ENCODE measurements around the gene C2orf76.
"Not testable (repeated sequence)": the region's sequence is repeated elsewhere in the genome, so short reads cannot be mapped to it uniquely, and the experiment has no call there.

C2orf76 gene

GRCh38 chr2:119279666-119280065 lies 87.0 kb downstream of the C2orf76 start (continued):
- TF ChIP-seq CREB5 (CRISPR knock-in tag; IDR thresholded peaks at IDR 0.05; ENCODE audit: low read depth), result no peak
- no peak for TF ChIP-seq ZNF70 (CRISPR knock-in tag; IDR thresholded peaks at IDR 0.05)
- no peak for TF ChIP-seq ZNF8 (CRISPR knock-in tag; IDR thresholded peaks at IDR 0.05)
- TF ChIP-seq ZFP3 (CRISPR knock-in tag; IDR thresholded peaks at IDR 0.05), result no peak

- ATAC-seq, result no peak
- TF ChIP-seq ZNF565 (CRISPR knock-in tag; conservative IDR thresholded peaks at IDR 0.05; ENCODE audit: low read depth), result no peak
- TF ChIP-seq SNAI2 (CRISPR knock-in tag; IDR thresholded peaks at IDR 0.05), result no peak
- no peak for TF ChIP-seq TOX (CRISPR knock-in tag; IDR thresholded peaks at IDR 0.05; ENCODE audit: borderline replicate concordance)
- TF ChIP-seq TCF4 (CRISPR knock-in tag; IDR thresholded peaks at IDR 0.05; ENCODE audit: borderline replicate concordance), result no peak
- TF ChIP-seq ZC3H10 (CRISPR knock-in tag; IDR thresholded peaks at IDR 0.05), result no peak
- TF ChIP-seq ZNF70 (CRISPR knock-in tag; IDR thresholded peaks at IDR 0.05), result no peak
- no peak for TF ChIP-seq ARNTL (CRISPR knock-in tag; IDR thresholded peaks at IDR 0.05; ENCODE audit: borderline replicate concordance, low read depth)
- no peak for TF ChIP-seq ZFP3 (CRISPR knock-in tag; IDR thresholded peaks at IDR 0.05)
- TF ChIP-seq ZNF8 (CRISPR knock-in tag; IDR thresholded peaks at IDR 0.05), result no peak
- TF ChIP-seq PATZ1 (CRISPR knock-in tag; IDR thresholded peaks at IDR 0.05; ENCODE audit: borderline replicate concordance), result no peak
- no peak for TF ChIP-seq RARB (CRISPR knock-in tag; IDR thresholded peaks at IDR 0.05)
- no peak for TF ChIP-seq CSRNP3 (CRISPR knock-in tag; IDR thresholded peaks at IDR 0.05)
- no peak for TF ChIP-seq OSR1 (CRISPR knock-in tag; IDR thresholded peaks at IDR 0.05)
- no peak for TF ChIP-seq CSDC2 (CRISPR knock-in tag; IDR thresholded peaks at IDR 0.05)
- no peak for TF ChIP-seq TSHZ2 (CRISPR knock-in tag; IDR thresholded peaks at IDR 0.05)
- no peak for TF ChIP-seq POU6F1 (CRISPR knock-in tag; IDR thresholded peaks at IDR 0.05; ENCODE audit: borderline replicate concordance, low read depth)
- no peak for TF ChIP-seq ESRRG (CRISPR knock-in tag; IDR thresholded peaks at IDR 0.05)
- TF ChIP-seq CREB5 (CRISPR knock-in tag; IDR thresholded peaks at IDR 0.05; ENCODE audit: low read depth), result no peak
- no peak for TF ChIP-seq BACH2 (CRISPR knock-in tag; IDR thresholded peaks at IDR 0.05; ENCODE audit: borderline replicate concordance)
- TF ChIP-seq ISL1 (CRISPR knock-in tag; IDR thresholded peaks at IDR 0.05), result no peak
These were observed 87.7 kb downstream of the C2orf76 start for GRCh38 chr2:119278946-119279345.

- ATAC-seq, result not testable (repeated sequence)
These were observed 88.2 kb downstream of the C2orf76 start for GRCh38 chr2:119278385-119278784.
